Progenitor cell of endocrine pancreas (in vitro differentiated cells): Measurements from ENCODE around the gene PLAAT3. TPM values are rescaled to one million over a fixed set of nuclear protein-coding genes. Genes with fewer than 3 reads are reported as not detected.
A peak's percentile ranks its signal among the peaks of the same experiment; 100 is the strongest.
"Not testable (repeated sequence)": the region's sequence is repeated elsewhere in the genome, so short reads cannot be mapped to it uniquely, and the experiment has no call there.

Source experiments
- DNase-seq: peaks from one replicate; pipeline ENCODE4 v3.0.0; 2021; ENCODE audit warnings: low spot score; ENCODE audit not compliant: unreplicated experiment
- H3K27ac Mint-ChIP-seq: 2 replicates; pipeline ENCODE4 v1.8.0; 2021; ENCODE audit warnings: mild to moderate bottlenecking, moderate library complexity, mixed read lengths
- H3K27me3 Mint-ChIP-seq: 2 replicates; pipeline ENCODE4 v1.8.0; 2021; ENCODE audit warnings: mixed read lengths
- H3K36me3 Mint-ChIP-seq: 2 replicates; pipeline ENCODE4 v1.8.0; 2022; ENCODE audit warnings: mixed read lengths; ENCODE audit not compliant: insufficient read depth
- H3K4me1 Mint-ChIP-seq: 2 replicates; pipeline ENCODE4 v1.8.0; 2021; ENCODE audit warnings: low read depth, mixed read lengths
- H3K4me3 Mint-ChIP-seq: 2 replicates; pipeline ENCODE4 v1.8.0; 2021; ENCODE audit warnings: low read depth, mild to moderate bottlenecking, moderate library complexity, mixed read lengths
- H3K9me3 Mint-ChIP-seq: 2 replicates; pipeline ENCODE4 v1.8.0; 2021; ENCODE audit warnings: low read depth, mixed read lengths
- total RNA-seq: library from RNA; stranded (reverse); gene quantifications from 2 replicates; pipeline ENCODE4 v1.2.1, GENCODE V29; 2021
- TF ChIP-seq, protein P1 (sequence below): fragments of 200-600 bp; sonication (generic); IDR thresholded peaks from one replicate; pipeline ENCODE4 v1.5.0; 2021; ENCODE audit warnings: antibody characterized with exemption, mild to moderate bottlenecking; ENCODE audit not compliant: unreplicated experiment

Gene PLAAT3
- total RNA-seq, 1 donor from 2014 or later: 46.3 TPM

DNA sequence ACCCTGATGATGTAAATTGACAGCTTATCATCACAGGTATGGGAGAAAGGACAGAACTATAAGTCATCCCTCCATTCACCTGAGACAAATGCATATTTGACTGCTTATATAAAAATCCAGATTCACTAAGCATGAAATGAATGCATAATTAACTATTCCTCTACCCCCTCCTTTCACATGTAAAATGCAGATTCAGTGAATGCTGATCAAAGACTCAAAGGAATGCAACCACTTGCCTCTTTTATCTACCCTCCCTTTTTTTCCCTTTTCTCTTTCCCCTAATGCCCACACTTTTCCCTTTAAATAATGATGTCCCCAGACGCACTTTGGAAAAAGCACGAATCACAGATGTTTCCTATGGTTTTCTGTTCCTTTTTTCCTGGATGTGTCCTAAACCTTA lies 82.1 kb downstream of the PLAAT3 start:
- Mint-ChIP-seq H3K9me3 (no peaks in the 10 kb centered on the region), H3K4me1 (peaks cover 53% of the 10 kb centered on the region), H3K4me3 (no peak overlapping the region), H3K36me3 (no peaks in the 10 kb centered on the region), H3K27ac (peak overlapping the region; percentile 33), H3K27me3 (no peaks in the 10 kb centered on the region)
- TF ChIP-seq, protein P1, sequence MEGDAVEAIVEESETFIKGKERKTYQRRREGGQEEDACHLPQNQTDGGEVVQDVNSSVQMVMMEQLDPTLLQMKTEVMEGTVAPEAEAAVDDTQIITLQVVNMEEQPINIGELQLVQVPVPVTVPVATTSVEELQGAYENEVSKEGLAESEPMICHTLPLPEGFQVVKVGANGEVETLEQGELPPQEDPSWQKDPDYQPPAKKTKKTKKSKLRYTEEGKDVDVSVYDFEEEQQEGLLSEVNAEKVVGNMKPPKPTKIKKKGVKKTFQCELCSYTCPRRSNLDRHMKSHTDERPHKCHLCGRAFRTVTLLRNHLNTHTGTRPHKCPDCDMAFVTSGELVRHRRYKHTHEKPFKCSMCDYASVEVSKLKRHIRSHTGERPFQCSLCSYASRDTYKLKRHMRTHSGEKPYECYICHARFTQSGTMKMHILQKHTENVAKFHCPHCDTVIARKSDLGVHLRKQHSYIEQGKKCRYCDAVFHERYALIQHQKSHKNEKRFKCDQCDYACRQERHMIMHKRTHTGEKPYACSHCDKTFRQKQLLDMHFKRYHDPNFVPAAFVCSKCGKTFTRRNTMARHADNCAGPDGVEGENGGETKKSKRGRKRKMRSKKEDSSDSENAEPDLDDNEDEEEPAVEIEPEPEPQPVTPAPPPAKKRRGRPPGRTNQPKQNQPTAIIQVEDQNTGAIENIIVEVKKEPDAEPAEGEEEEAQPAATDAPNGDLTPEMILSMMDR: no peak
- no peak for DNase-seq

DNA sequence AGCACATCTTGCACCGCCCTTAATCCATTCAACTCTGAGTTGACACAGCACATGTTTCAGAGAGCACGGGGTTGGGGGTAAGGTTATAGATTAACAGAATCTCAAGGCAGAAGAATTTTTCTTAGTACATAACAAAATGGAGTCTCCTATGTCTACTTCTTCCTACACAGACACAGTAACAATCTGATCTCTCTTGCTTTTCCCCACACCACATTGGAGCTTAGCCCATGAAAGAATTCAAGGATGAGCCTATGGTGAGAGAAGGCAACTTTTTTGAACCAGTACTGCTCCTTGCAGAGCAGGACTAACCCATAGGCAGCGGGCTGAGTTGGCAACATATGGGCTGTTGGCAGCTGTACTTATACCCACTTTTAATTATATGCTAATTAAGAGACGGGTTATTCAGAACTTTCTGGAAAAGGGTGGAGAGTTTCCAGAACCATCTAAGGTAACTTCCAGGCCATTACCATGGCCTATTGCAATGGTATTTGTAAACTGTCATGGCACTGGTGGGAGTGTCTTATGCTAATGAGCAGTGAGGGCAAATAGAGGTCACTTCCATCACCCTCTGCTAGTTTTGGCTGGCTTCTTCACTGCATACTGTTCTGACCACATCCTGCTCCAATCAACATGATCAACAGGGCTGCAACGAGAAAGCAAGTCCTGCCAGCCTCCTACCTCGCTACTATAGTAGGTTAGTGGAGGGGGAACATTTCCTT lies 83.0 kb downstream of the PLAAT3 start:
- H3K27me3 Mint-ChIP-seq, H3K9me3 Mint-ChIP-seq, DNase-seq, H3K36me3 Mint-ChIP-seq: not testable (repeated sequence)
- Mint-ChIP-seq H3K27ac (peak overlapping the region; percentile 98), H3K4me3 (peak overlapping the region; percentile 46), H3K4me1 (peaks cover 53% of the 10 kb centered on the region)

DNA sequence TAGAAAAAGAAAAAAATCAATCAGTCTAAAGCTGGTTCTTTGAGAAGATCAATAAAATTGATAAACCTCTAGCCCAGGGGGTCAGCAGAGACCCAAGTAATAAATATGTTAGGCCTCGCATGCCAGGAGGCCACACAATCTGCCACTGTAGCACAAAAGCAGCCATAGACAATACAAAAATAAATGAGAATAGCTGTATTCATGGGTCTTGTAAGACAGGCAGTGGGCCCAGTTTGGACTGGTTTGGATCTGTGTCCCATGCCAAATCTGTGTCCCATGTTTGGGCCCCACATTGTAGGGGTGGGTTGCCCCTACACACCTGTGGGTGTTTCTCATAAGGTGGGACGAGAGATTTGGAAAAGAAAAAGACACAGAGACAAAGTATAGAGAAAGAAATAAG lies 84.2 kb downstream of the PLAAT3 start:
- DNase-seq: no peak
- no peaks in the 10 kb centered on the region for H3K27me3 Mint-ChIP-seq
- no peaks in the 10 kb centered on the region for H3K9me3 Mint-ChIP-seq
- TF ChIP-seq, protein P1: no peak
- H3K4me1 Mint-ChIP-seq: peaks cover 53% of the 10 kb centered on the region
- H3K36me3 Mint-ChIP-seq: peaks cover 1% of the 10 kb centered on the region
- peak overlapping the region; percentile 96 for H3K27ac Mint-ChIP-seq
- peak overlapping the region; percentile 19 for H3K4me3 Mint-ChIP-seq

DNA sequence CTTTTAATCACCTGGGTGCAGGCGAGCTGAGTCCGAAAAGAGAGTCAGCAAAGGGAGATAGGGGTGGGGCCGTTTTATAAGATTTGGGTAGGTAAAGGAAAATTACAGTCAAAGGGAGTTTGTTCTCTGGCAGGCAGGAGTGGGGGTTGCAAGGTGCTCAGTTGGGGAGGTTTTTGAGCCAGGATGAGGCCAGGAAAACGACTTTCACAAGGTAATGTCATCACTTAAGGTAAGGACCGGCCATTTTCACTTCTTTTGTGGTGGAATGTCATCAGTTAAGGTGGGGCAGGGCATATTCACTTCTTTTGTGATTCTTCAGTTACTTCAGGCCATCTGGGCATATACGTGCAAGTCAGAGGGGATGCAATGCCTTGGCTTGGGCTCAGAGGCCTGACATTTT lies 84.9 kb downstream of the PLAAT3 start:
- not testable (repeated sequence) for H3K27me3 Mint-ChIP-seq, H3K36me3 Mint-ChIP-seq, DNase-seq, H3K9me3 Mint-ChIP-seq
- Mint-ChIP-seq H3K4me1 (peaks cover 53% of the 10 kb centered on the region), H3K27ac (peak overlapping the region; percentile 96), H3K4me3 (peak overlapping the region; percentile 49)

DNA sequence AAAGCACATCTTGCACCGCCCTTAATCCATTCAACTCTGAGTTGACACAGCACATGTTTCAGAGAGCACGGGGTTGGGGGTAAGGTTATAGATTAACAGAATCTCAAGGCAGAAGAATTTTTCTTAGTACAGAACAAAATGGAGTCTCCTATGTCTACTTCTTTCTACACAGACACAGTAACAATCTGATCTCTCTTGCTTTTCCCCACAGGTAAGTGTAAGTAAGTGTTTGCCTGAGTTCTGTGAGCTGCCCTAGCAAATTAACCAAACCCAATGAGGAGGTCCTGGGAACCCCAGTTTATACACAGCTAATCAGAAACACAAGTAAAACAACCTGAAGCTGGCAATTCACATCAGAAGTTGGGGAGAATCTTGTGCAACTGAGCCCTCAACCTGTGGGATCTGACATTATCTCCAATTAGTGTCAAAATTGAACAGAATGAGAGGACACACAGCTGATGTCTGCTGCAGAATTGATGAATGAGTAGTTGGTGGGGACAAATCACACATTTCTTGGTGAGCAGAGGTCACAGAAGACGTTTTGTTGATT lies 85.4 kb downstream of the PLAAT3 start:
- Mint-ChIP-seq H3K27ac (peak overlapping the region; percentile 96), H3K4me3 (peak overlapping the region; percentile 49), H3K4me1 (peaks cover 51% of the 10 kb centered on the region)
- H3K36me3 Mint-ChIP-seq, H3K9me3 Mint-ChIP-seq, DNase-seq, H3K27me3 Mint-ChIP-seq: not testable (repeated sequence)

DNA sequence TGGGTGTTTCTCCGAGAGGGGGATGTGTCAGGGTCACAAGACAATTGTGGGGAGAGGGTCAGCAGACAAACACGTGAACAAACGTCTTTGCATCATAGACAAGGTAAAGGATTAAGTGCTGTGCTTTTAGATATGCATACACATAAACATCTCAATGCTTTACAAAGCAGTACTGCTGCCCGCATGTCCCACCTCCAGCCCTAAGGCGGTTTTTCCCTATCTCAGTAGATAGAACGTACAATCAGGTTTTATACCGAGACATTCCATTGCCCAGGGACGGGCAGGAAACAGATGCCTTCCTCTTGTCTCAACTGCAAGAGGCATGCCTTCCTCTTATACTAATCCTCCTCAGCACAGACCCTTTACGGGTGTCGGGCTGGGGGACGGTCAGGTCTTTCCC lies 86.1 kb downstream of the PLAAT3 start:
- H3K36me3 Mint-ChIP-seq, H3K27me3 Mint-ChIP-seq, DNase-seq: not testable (repeated sequence)
- Mint-ChIP-seq H3K4me3 (peak overlapping the region; percentile 55), H3K9me3 (peaks cover 10% of the 10 kb centered on the region), H3K4me1 (peaks cover 45% of the 10 kb centered on the region), H3K27ac (peak overlapping the region; percentile 97)

DNA sequence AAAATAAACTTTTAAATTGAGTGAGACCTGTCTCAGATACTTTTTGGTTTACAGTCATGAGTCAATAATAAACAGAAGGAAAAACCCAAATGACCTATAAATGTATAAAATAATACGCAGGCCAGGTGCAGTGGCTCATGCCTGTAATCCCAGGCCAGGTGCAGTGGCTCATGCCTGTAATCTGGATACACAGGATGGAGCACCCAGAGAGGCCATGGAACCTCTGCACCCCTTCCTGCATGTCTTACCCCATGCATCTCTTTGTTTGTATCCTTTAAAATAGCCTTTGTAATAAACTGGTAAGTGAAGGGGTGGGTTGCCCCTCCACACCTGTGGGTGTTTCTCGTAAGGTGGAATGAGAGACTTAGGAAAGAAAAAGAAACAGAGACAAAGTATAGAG lies 86.6 kb downstream of the PLAAT3 start:
- Mint-ChIP-seq H3K36me3 (peaks cover 5% of the 10 kb centered on the region), H3K4me3 (peak overlapping the region; percentile 55), H3K27me3 (no peaks in the 10 kb centered on the region), H3K27ac (peak overlapping the region; percentile 97), H3K4me1 (peaks cover 40% of the 10 kb centered on the region), H3K9me3 (peaks cover 10% of the 10 kb centered on the region)
- TF ChIP-seq, protein P1: no peak
- DNase-seq: no peak

Other genes with a start within 250 kb of the PLAAT3 start
- gene SLC22A9, start 244.6 kb downstream of the PLAAT3 start, total RNA-seq: not detected in 2 replicates
- 27.1 and 32.6 TPM in 2 replicates for gene PLAAT5, start 123.3 kb downstream of the PLAAT3 start, total RNA-seq
- gene LGALS12, start 108.3 kb downstream of the PLAAT3 start, total RNA-seq: 2.3 and 2.4 TPM in 2 replicates
- 0.42 TPM in 1 of 2 replicates, not detected in the other for gene PLAAT4, start 77.6 kb downstream of the PLAAT3 start, total RNA-seq
- gene PLAAT2, start 51.1 kb downstream of the PLAAT3 start, total RNA-seq: not detected in 2 replicates
- gene ATL3, start 56.9 kb upstream of the PLAAT3 start, total RNA-seq: 9.4 and 11.7 TPM in 2 replicates
- gene RTN3, start 67.1 kb upstream of the PLAAT3 start, total RNA-seq: 151 and 159 TPM in 2 replicates
- 46.8 and 53.6 TPM in 2 replicates for gene ZFTA, start 154.3 kb upstream of the PLAAT3 start, total RNA-seq
- gene SPINDOC, start 199.0 kb upstream of the PLAAT3 start, total RNA-seq: 75.3 and 77.8 TPM in 2 replicates
- gene MARK2, start 224.7 kb upstream of the PLAAT3 start, total RNA-seq: 55.5 and 59.1 TPM in 2 replicates